Panc1 (cell line): ENCODE measurements around the gene SPATA45.

Experiments used
- POLR2AphosphoS5 ChIP-seq: IDR thresholded peaks from 2 replicates; pipeline ENCODE4 v1.6.1; 2012; ENCODE audit warnings: mild to moderate bottlenecking, low read depth, low read length, moderate library complexity
- SIN3A ChIP-seq: IDR thresholded peaks from 2 replicates; pipeline ENCODE4 v1.6.1; 2012; ENCODE audit warnings: low read depth, mild to moderate bottlenecking, low read length, moderate library complexity, borderline replicate concordance; ENCODE audit not compliant: insufficient read depth
- TCF7L2 ChIP-seq: IDR thresholded peaks from 2 replicates; pipeline ENCODE4 v1.6.1; 2011; ENCODE audit warnings: mild to moderate bottlenecking, low read depth, low read length, inconsistent platforms
- TF ChIP-seq, protein P1 (sequence below): fragments of 450-650 bp; IDR thresholded peaks from 2 replicates; pipeline ENCODE4 v1.5.1; 2017; ENCODE audit warnings: mild to moderate bottlenecking

GRCh38 chr1:212856755-212857154 is 9.3 kb upstream of the SPATA45 start:
- TF ChIP-seq, protein P1, sequence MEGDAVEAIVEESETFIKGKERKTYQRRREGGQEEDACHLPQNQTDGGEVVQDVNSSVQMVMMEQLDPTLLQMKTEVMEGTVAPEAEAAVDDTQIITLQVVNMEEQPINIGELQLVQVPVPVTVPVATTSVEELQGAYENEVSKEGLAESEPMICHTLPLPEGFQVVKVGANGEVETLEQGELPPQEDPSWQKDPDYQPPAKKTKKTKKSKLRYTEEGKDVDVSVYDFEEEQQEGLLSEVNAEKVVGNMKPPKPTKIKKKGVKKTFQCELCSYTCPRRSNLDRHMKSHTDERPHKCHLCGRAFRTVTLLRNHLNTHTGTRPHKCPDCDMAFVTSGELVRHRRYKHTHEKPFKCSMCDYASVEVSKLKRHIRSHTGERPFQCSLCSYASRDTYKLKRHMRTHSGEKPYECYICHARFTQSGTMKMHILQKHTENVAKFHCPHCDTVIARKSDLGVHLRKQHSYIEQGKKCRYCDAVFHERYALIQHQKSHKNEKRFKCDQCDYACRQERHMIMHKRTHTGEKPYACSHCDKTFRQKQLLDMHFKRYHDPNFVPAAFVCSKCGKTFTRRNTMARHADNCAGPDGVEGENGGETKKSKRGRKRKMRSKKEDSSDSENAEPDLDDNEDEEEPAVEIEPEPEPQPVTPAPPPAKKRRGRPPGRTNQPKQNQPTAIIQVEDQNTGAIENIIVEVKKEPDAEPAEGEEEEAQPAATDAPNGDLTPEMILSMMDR, result no peak
- TF ChIP-seq POLR2AphosphoS5 (no peak), SIN3A (no peak), TCF7L2 (no peak)
